ENCODE data around the gene ICAM3.

Gene ICAM3

GRCh38 chr19:10318807-10319682 lies 20.4 kb downstream of the ICAM3 start:
- no peak for DNase-seq (ENCODE audit: low read depth)

GRCh38 chr19:10317857-10318462 lies 21.5 kb downstream of the ICAM3 start:
- DNase-seq (ENCODE audit: low read depth): no peak

- no peak for DNase-seq (ENCODE audit: low read depth)
Measured at GRCh38 chr19:10317045-10317856, 22.2 kb downstream of the ICAM3 start.

DNA sequence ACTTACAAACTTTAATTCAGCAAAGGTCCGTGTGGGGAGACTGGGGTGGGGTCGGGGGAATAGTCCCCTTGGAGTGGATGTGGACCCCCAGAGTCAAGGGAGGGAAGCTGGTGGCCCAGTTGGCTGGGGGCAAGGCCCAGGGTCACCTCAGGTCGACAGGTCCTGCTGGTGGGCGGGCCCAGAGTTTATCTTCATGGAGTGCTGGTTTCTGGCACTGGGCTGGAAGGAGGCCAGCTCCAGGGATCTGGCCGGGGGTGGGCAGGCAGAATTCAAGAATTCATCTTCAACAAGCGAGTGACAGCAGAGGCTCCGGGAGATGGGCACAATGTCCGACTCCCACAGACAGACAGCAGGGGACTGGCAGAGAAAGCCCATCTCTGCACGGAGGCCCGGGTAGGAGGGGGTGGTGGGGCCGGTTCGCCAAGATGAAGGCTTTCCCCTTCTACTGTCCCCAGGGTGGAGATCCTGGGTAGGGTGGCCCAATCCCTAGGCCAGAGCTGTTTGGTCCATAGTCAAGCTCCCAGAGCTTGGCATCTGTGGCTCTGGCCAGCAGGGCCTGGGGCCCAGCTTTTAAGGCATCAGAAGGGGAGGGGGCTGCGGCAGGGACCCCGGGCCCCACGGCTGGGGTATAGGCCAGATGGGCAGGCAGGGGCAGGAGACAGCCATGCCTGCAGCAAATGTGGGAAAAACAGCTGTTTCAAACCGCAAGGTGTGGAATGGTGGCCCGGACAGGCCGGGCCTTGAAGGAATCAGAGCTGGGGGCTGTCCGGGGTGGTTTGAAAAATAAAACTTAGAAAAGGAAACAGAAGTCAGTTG lies 23.0 kb downstream of the ICAM3 start:
- DNase-seq (ENCODE audit: low read depth): no peak

DNA sequence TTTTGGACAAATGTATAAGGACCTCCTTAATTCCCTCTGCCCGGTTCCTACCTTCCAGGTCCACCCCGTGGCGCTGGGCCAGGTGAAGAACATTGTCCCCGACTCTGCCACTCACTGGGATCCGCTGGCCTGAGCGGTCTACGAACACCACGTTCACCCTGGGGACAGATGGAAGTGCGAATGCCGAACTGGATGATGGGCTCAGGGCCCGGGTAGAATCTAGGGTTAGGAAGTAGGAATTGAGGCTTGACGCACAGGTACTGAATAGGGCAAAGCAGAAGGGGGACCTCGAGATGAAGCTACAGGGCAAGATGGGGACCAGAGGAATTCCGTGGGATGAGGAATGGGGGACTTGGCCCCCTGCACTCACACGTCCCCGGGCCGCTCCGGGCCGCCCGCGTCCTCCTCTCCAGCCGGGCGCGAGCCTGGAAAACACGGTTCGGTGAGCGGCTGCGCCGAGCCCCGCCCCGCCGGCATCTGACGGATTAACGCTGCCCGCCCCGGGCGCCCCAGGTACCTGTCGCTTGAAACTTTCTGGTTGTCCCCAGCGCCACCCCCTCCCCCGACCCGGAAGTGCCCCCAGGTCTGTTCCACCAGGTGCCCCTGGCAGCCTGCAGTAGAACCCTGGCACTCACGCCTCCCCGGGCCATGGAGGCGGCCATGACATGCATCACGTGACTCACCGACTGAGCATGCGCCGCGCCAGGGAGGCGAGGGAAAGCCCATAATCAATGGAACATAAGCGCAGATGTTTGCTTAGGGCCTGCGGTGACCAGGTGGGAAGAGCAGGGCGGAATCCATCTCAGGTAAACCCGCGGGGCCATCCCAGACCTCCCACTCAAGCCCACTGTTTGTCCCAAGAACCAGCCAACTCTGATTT lies 23.8 kb downstream of the ICAM3 start, which contains the start of gene FDX2:
FDX2 (minus strand) TSS at position 681 of the 880 bp plus-strand sequence; CDS start at position 662, 19 bp downstream.
- peak; percentile 70 for DNase-seq (ENCODE audit: low read depth)

DNA sequence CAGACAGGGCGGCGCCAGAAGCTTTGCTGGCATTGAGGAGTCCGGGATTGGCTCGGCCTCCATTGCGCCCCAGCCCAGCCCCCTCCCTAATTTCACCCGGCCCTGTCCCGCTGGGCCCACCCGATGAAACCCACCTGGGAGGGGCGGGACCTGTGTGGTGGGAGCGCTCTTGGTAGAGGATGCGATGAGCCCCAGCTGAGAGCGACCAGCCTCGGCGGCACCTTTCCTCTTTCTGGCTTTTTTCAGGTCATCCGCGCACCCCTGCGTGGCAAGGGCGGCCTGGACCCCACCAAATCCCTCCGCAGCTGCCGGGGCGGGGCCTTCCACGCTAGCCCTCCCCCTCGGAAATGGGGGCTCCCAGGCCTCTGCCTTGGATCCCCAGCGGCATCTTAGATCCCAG lies 30.0 kb downstream of the ICAM3 start, which contains the start of gene ZGLP1:
ZGLP1 (minus strand) TSS at position 393 of the 400 bp plus-strand sequence.
- no peak for DNase-seq (ENCODE audit: low read depth)

GRCh38 chr19:10306327-10306726 lies 33.1 kb downstream of the ICAM3 start:
- no peak for DNase-seq (ENCODE audit: low read depth)

GRCh38 chr19:10305139-10305806 lies 34.2 kb downstream of the ICAM3 start:
- DNase-seq (ENCODE audit: low read depth): no peak

- DNase-seq (ENCODE audit: low read depth): no peak
Measured at GRCh38 chr19:10299545-10300458, 39.6 kb downstream of the ICAM3 start.

GRCh38 chr19:10295847-10296591 lies 43.4 kb downstream of the ICAM3 start:
- DNase-seq (ENCODE audit: low read depth): no peak

- no peak for DNase-seq (ENCODE audit: low read depth)
Measured at GRCh38 chr19:10295305-10295846, 44.0 kb downstream of the ICAM3 start.

DNA sequence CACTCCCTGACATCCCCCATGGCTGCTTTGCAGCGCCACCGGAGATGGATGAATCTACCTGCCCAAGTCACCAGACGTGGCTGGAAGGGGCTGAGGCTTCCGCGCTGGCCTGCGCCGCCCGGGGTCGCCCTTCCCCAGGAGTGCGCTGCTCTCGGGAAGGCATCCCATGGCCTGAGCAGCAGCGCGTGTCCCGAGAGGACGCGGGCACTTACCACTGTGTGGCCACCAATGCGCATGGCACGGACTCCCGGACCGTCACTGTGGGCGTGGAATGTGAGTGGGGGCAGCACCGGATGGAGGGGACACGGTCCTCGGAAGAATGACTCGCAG lies 45.1 kb downstream of the ICAM3 start:
- no peak for DNase-seq (ENCODE audit: low read depth)

DNA sequence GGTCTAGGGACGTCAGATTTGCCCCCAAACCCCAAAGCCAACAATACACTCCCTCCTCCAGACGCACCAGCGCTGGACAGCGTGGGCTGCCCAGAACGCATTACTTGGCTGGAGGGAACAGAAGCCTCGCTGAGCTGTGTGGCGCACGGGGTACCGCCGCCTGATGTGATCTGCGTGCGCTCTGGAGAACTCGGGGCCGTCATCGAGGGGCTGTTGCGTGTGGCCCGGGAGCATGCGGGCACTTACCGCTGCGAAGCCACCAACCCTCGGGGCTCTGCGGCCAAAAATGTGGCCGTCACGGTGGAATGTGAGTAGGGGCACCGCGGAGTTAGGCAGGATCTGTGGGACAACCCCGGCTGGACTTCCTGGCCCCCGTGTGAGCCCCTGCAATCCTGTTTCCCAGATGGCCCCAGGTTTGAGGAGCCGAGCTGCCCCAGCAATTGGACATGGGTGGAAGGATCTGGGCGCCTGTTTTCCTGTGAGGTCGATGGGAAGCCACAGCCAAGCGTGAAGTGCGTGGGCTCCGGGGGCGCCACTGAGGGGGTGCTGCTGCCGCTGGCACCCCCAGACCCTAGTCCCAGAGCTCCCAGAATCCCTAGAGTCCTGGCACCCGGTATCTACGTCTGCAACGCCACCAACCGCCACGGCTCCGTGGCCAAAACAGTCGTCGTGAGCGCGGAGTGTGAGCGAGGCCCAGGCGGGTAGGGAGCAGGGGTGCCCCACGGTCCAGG lies 45.6 kb downstream of the ICAM3 start:
- no peak for DNase-seq (ENCODE audit: low read depth)

- no peak for DNase-seq (ENCODE audit: low read depth)
Measured at GRCh38 chr19:10292789-10293636, 46.4 kb downstream of the ICAM3 start.

- peak; percentile 60 for DNase-seq (ENCODE audit: low read depth)
Measured at GRCh38 chr19:10292206-10292788, 47.1 kb downstream of the ICAM3 start.

All from fibroblast of gingiva (primary cell).